ENCODE results near the gene ZNF429.

ZNF429 gene

GRCh38 chr19:21581646-21582240, 76.3 kb downstream of the ZNF429 start:
- no peak overlapping the region for H3K4me3 ChIP-seq (ENCODE audit: low read depth, low read length)
- no peak for TF ChIP-seq CTCF (IDR thresholded peaks at IDR 0.05; ENCODE audit: borderline replicate concordance, insufficient read depth, low read depth, low read length)

GRCh38 chr19:21584537-21584936, 79.1 kb downstream of the ZNF429 start:
- TF ChIP-seq CTCF (IDR thresholded peaks at IDR 0.05; ENCODE audit: borderline replicate concordance, insufficient read depth, low read depth, low read length), result no peak
- no peak overlapping the region for H3K4me3 ChIP-seq (ENCODE audit: low read depth, low read length)

DNA sequence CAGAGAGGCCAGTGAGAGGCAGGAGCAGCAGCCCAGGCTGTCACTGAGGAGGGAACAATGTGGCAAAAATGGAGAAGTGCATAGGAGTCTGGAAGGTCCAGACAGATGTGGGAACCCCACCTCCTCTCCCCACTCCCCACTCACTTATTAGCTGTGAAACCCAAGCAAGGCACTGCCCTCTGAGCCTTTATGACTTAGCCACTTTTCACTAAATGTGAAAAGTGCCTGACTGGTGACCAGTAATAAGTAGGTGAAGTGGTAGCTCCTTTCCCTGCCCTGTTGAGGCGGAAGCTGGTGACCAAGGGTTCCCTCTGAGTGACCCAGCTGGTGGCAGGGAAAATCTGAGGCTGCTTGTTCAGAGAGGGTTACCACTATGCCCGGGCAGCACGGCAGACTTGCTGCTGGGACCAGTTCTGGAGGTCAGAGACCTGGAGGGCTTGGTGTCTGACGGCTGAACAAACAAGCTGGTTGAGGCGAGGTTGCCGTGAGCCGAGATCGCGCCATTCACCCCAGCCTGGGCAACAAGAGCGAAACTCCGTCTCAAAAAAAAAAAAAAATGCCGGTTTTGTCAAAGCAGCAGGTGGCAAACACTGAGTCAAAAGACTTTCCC, 80.0 kb downstream of the ZNF429 start:
- no peak overlapping the region for H3K4me3 ChIP-seq (ENCODE audit: low read depth, low read length)
- no peak for TF ChIP-seq CTCF (IDR thresholded peaks at IDR 0.05; ENCODE audit: borderline replicate concordance, insufficient read depth, low read depth, low read length)

DNA sequence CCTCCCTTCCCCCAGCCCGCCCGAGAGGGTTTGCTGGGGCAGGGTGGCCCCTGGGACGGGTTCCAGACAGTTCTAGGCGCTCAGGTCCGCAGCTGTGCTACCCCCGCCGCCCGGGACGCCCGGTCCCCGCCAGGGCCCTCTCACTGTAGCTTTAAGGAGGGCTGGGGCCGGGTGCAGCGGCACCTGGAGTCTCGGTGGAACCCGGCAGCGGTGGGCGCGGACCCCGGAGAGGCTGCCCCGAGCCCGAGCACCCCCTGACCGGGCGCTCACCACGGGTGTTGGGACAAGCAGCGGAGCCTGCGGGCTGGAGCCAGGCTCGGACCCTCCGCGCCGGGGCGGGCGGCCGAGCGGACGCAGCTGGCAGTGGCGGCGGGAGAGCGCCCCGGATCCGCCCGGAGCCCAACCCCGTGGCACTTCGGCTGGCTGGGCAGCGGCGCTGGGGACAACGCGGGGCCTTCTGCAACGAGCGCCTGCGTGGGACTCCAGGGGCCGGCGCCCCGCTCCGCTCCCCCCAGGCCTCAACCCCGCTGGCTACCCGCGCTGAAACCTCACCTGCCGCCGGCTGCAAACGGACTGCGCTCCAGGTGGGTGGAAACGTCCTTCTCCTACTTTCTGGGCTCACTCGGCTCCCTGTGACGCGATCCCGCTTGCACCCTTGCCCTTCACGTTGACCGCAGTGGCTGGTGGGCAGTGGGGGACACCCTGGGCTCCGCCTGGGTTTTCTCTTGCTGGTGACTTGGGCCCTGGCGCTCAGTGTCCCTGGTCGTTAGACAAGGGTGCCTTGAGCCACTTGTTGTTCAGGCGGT, 81.1 kb downstream of the ZNF429 start:
- TF ChIP-seq CTCF (IDR thresholded peaks at IDR 0.05; ENCODE audit: borderline replicate concordance, insufficient read depth, low read depth, low read length), result no peak
- H3K4me3 ChIP-seq (ENCODE audit: low read depth, low read length), result no peak overlapping the region

- H3K4me3 ChIP-seq (ENCODE audit: low read depth, low read length), result no peak overlapping the region
- TF ChIP-seq CTCF (IDR thresholded peaks at IDR 0.05; ENCODE audit: borderline replicate concordance, insufficient read depth, low read depth, low read length), result no peak
Measured at GRCh38 chr19:21587117-21587461, 81.7 kb downstream of the ZNF429 start.

GRCh38 chr19:21587549-21587948, 82.1 kb downstream of the ZNF429 start:
- no peak for TF ChIP-seq CTCF (IDR thresholded peaks at IDR 0.05; ENCODE audit: borderline replicate concordance, insufficient read depth, low read depth, low read length)
- H3K4me3 ChIP-seq (ENCODE audit: low read depth, low read length), result no peak overlapping the region
